Gastrocnemius medialis (tissue), 4 donors: Measurements from ENCODE around the gene WNT10A.

Experiments used
- POLR2A ChIP-seq, 2 donors: fragments of 450-650 bp; IDR thresholded peaks; one replicate each; pipeline ENCODE4 v1.6.1; 2017; ENCODE audit warnings: antibody characterized with exemption in 2 of 2, mild to moderate bottlenecking in 2 of 2, moderate library complexity in 2 of 2
- TF ChIP-seq, protein P1 (sequence below), 5 experiments: fragments of 450-650 bp in 3 of 5; fragments of 200-600 bp in 2 of 5; sonication (generic) in 2 of 5; IDR thresholded peaks in 4 of 5; conservative IDR thresholded peaks in 1 of 5; 1 replicate in 4 of 5; 2 replicates in 1 of 5; pipeline ENCODE4 v1.5.1; 2016 to 2019; ENCODE audit warnings: antibody characterized with exemption in 5 of 5, mild to moderate bottlenecking in 3 of 5, moderate library complexity in 3 of 5

DNA sequence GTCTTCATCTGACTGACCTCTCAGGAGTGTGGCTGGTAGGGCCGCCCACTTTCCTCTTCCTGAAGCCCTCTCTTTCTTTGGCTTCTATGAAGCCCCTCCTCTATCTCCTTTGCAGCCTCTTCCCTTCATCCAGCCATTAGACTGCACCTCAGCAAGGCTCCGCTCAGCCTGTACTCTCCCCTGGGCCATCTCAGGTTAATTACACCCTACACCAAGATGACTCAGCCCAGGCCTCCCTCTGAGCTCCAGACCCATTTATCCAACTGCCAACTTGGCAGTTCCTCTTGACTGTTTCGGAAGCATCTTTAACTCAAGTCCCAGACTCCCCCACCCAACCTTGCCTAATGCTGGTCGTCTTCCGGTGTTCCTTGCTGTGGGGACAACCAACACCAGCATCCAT lies 26.9 kb upstream of the WNT10A start:
- TF ChIP-seq, protein P1, sequence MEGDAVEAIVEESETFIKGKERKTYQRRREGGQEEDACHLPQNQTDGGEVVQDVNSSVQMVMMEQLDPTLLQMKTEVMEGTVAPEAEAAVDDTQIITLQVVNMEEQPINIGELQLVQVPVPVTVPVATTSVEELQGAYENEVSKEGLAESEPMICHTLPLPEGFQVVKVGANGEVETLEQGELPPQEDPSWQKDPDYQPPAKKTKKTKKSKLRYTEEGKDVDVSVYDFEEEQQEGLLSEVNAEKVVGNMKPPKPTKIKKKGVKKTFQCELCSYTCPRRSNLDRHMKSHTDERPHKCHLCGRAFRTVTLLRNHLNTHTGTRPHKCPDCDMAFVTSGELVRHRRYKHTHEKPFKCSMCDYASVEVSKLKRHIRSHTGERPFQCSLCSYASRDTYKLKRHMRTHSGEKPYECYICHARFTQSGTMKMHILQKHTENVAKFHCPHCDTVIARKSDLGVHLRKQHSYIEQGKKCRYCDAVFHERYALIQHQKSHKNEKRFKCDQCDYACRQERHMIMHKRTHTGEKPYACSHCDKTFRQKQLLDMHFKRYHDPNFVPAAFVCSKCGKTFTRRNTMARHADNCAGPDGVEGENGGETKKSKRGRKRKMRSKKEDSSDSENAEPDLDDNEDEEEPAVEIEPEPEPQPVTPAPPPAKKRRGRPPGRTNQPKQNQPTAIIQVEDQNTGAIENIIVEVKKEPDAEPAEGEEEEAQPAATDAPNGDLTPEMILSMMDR (IDR thresholded peaks at IDR 0.05 in 4 of 5, conservative IDR thresholded peaks at IDR 0.05 in 1 of 5) = no peak
- TF ChIP-seq POLR2A (IDR thresholded peaks at IDR 0.05) = no peak
